ENCODE data around the gene CLCNKA.
A peak's percentile ranks its signal among the peaks of the same experiment; 100 is the strongest.
"Not testable (repeated sequence)": the region's sequence is repeated elsewhere in the genome, so short reads cannot be mapped to it uniquely, and the experiment has no call there.

CLCNKA gene

GRCh38 chr1:15997637-15998280 lies 24.1 kb upstream of the CLCNKA start:
- DNase-seq (ENCODE audit: low read depth) = no peak

GRCh38 chr1:15998929-15999328 lies 22.9 kb upstream of the CLCNKA start:
- DNase-seq (ENCODE audit: low read depth) = no peak

- DNase-seq (ENCODE audit: low read depth) = not testable (repeated sequence)
Observed at GRCh38 chr1:16001274-16001673, 20.6 kb upstream of the CLCNKA start.

GRCh38 chr1:16005597-16005996 lies 16.2 kb upstream of the CLCNKA start:
- DNase-seq (ENCODE audit: low read depth) = no peak

- no peak for DNase-seq (ENCODE audit: low read depth)
Observed at GRCh38 chr1:16006010-16006409, 15.8 kb upstream of the CLCNKA start.

- no peak for DNase-seq (ENCODE audit: low read depth)
Observed at GRCh38 chr1:16006552-16007485, 15.0 kb upstream of the CLCNKA start.

GRCh38 chr1:16007671-16008341 lies 14.0 kb upstream of the CLCNKA start:
- DNase-seq (ENCODE audit: low read depth) = no peak

GRCh38 chr1:16009030-16009460 lies 12.8 kb upstream of the CLCNKA start:
- peak; percentile 59 for DNase-seq (ENCODE audit: low read depth)

- no peak for DNase-seq (ENCODE audit: low read depth)
Observed at GRCh38 chr1:16009678-16010077, 12.2 kb upstream of the CLCNKA start.

- no peak for DNase-seq (ENCODE audit: low read depth)
Observed at GRCh38 chr1:16010837-16011236, 11.0 kb upstream of the CLCNKA start.

- DNase-seq (ENCODE audit: low read depth) = no peak
Observed at GRCh38 chr1:16011936-16012589, 9.8 kb upstream of the CLCNKA start.

- DNase-seq (ENCODE audit: low read depth) = no peak
Observed at GRCh38 chr1:16012590-16013219, 9.1 kb upstream of the CLCNKA start.

- DNase-seq (ENCODE audit: low read depth) = peak; percentile 40
Observed at GRCh38 chr1:16013220-16013907, 8.5 kb upstream of the CLCNKA start.

GRCh38 chr1:16013908-16014258 lies 8.0 kb upstream of the CLCNKA start:
- DNase-seq (ENCODE audit: low read depth) = no peak

GRCh38 chr1:16014509-16015482 lies 7.0 kb upstream of the CLCNKA start:
- no peak for DNase-seq (ENCODE audit: low read depth)

GRCh38 chr1:16015491-16015890 lies 6.3 kb upstream of the CLCNKA start:
- no peak for DNase-seq (ENCODE audit: low read depth)

- no peak for DNase-seq (ENCODE audit: low read depth)
Observed at GRCh38 chr1:16015960-16016901, 5.6 kb upstream of the CLCNKA start.

- DNase-seq (ENCODE audit: low read depth) = no peak
Observed at GRCh38 chr1:16017076-16017460, 4.8 kb upstream of the CLCNKA start.

Data from fibroblast of the conjunctiva (primary cell).